Occipital lobe (tissue), 2 donors: ENCODE results near the gene PRAMEF14. TPM values are rescaled to one million over a fixed set of nuclear protein-coding genes. Genes with fewer than 3 reads are reported as not detected.
"Not testable (repeated sequence)": the region's sequence is repeated elsewhere in the genome, so short reads cannot be mapped to it uniquely, and the experiment has no call there.

Experiments
- DNase-seq: peaks from one replicate; lab custom pipeline; 2025; lab: John Stamatoyannopoulos, UW
- total RNA-seq: library from RNA; depleted of rRNA; stranded (reverse); fragments of >200 nt; gene quantifications from one replicate; pipeline ENCODE4 v1.2.3, GENCODE V29; 2014

The PRAMEF14 gene, protein sequence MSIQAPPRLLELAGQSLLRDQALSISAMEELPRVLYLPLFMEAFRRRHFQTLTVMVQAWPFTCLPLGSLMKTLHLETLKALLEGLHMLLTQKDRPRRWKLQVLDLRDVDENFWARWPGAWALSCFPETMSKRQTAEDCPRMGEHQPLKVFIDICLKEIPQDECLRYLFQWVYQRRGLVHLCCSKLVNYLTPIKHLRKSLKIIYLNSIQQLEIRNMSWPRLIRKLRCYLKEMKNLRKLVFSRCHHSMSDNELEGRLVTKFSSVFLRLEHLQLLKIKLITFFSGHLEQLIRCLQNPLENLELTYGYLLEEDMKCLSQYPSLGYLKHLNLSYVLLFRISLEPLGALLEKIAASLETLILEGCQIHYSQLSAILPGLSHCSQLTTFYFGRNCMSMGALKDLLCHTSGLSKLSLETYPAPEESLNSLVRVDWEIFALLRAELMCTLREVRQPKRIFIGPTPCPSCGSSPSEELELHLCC
- total RNA-seq, result not detected

DNA sequence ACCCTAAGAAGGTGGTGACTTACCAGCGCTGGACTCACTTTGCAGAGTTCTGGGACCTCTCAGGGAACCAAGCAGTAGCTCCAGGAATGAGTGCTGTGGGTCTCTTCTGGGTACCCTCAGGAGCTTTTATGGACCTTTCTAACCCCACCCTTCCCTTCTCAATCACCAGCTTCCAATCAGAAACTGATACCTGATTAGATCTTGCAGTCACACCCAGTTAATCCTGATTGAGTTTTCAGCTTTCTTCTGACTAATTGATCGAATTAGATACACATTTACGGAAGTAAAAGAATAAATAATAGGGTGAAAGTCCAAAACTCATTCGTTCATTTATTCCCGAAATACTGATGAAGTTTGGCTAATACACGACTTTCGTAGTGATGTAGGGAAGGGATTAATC, at the start of gene PRAMEF14:
Gene PRAMEF14, minus strand, starts transcription at position 101 of the 400 bp plus-strand sequence. CDS start 1,820 bp downstream, outside the sequence.
- DNase-seq, result not testable (repeated sequence)

DNA sequence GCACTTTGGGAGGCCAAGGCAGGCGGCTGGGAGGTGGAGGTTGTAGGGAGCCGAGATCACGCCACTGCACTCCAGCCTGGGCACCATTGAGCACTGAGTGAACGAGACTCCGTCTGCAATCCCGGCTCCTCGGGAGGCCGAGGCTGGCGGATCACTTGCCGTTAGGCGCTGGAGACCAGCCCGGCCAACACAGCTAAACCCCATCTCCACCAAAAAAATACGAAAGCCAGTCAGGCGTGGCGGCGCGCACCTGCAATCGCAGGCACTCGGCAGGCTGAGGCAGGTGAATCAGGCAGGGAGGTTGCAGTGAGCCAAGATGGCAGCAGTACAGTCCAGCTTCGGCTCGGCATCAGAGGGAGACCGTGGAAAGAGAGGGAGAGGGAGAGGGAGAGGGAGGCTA, 48.4 kb upstream of the PRAMEF14 start:
- not testable (repeated sequence) for DNase-seq

DNA sequence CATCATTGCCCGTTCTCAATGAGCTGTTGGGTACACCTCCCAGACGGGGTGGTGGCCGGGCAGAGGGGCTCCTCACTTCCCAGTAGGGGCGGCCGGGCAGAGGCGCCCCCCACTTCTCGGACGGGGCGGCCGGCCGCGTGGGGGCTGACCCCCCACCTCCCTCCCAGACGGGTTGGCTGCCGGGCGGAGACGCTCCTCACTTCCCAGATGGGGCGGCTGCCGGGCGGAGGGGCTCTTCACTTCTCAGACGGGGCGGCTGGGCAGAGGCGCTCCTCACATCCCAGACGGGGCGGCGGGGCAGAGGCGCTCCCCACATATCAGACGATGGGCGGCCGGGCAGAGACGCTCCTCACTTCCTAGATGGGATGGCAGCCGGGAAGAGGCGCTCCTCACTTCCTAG, 47.8 kb upstream of the PRAMEF14 start:
- not testable (repeated sequence) for DNase-seq

DNA sequence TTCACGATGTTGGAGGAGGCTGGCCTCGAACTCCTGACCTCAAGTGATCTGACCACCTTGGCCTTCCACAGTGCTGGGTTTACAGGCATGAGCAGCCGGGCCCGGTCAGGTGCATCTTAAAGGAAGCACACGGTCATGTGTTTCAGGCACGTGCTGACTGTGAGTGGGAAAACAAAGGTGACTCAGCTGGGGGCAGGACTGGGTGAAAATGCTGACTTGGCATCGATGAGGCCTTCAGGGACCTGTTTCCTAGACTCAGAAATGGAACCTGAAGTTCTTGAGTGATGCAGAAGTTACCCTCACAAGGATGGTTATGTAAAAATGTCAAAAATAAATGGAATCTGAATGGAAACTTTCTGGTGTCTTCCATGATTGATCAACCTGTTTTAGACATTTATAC, 46.1 kb upstream of the PRAMEF14 start:
- not testable (repeated sequence) for DNase-seq

DNA sequence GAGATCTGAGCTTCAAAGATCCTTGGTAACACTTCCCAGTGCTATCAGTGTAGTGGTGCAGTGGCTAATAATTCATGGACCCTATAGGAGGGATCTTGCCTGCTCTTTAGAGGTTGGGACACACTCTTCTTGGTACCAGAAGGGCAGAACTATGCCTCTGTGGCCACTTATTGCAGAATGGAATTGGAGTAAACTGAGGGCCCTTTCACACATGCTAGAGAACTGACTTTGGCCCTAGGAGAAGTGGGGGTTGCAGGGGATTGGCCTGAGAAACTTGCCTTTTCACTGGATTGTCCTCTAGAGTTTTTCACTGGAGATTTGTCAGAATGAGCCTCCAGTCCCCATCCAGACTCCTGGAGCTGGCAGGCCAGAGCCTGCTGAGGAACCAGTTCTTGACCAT, 42.4 kb upstream of the PRAMEF14 start, which contains the start of gene PRAMEF17:
Gene PRAMEF17, plus strand, starts transcription at position 301 of the 400 bp plus-strand sequence. Its CDS starts 26 bp downstream, at position 327.
- DNase-seq, result not testable (repeated sequence)

DNA sequence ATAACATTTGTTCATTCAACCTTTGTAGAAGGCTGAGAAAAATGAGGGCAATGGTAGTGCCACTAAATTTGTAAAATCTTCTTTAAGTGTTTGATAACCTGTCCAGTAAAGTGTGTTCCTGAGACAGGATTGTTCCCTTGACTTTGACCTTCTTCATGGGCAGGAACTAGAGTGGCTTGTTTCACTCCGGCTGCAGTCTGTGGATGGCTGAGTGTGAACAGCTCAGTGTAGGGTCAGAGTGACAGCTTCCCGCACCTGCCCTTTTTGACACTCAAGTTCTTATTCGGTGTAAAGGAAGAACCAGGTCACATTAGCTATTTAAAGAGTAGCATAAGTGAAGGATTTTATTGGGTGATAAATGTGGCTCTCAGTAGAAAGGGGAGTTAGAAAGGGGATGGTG, 33.4 kb upstream of the PRAMEF14 start:
- not testable (repeated sequence) for DNase-seq

DNA sequence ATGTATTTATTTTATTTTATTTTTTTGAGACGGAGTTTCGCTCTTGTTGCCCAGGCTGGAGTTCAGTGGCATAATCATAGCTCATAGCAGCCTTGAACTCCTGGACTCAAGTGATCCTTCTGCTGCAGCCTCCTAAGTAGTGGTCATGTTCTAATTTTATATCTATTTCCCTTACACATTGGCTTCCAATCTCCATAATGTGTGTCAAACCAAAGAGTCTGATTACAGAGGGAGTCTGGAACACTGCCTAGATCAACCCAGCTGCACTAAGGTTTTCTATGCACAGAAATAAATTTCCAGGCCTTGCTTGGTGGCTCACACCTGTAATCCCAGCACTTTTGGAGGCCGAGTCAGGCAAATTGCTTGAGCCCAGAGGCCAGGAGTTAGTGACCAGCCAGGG, 32.0 kb upstream of the PRAMEF14 start:
- not testable (repeated sequence) for DNase-seq

DNA sequence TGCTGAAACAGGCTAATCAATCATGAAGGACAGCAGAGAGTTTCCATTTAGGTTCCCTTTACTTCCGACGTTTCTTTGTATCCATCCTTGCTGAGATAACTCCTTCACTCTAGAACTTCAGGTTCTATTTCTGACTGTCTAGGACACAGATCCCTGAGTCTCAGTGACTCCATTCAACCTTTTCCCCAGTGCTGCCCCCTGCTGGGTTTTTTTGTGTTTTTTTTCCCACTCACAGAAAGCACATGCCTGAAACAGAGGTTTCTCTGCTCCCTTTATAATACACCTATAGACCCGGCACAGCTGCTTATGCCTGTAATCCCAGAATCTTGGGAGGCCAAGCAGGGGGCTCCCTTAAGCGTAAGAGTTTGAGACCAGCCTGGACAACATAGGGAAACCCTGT, 21.6 kb upstream of the PRAMEF14 start:
- DNase-seq, result not testable (repeated sequence)

DNA sequence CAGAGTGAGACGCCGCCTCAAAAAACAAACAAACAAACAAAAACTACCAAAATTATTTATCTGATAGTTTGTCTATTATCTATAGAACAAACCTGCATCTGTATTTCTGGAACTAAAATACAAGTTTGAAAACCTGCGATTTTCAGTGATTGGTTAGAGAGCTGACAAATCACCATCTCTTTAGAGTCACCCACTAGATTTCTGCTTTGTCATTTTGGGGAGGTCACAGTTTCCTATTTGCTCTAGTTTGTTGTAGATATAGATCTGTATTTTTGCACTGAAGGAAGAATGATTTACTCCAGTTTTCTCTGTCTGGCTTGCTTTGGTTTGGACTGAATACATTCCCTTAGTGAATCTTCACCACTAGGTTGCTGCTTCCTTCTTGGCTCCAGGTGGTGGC, 19.6 kb upstream of the PRAMEF14 start:
- not testable (repeated sequence) for DNase-seq

DNA sequence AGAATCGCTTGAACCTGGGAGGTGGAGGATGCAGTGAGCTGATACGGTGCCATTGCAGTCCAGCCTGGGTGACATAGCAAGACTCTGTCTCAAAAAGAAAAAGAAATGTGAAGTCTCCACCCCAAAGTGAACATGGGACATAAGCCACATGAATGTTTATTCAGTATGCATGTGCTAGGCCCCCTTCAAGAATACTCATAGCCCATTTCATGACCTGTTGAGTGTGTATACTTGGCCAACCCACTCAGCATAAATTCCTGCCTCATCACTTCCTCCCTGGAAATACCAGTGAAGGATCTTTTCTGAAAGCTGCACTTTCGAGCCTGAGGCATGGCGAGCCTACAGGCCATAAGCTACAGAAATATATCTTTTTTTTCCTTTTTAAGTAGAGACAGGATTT, 18.0 kb upstream of the PRAMEF14 start:
- not testable (repeated sequence) for DNase-seq

DNA sequence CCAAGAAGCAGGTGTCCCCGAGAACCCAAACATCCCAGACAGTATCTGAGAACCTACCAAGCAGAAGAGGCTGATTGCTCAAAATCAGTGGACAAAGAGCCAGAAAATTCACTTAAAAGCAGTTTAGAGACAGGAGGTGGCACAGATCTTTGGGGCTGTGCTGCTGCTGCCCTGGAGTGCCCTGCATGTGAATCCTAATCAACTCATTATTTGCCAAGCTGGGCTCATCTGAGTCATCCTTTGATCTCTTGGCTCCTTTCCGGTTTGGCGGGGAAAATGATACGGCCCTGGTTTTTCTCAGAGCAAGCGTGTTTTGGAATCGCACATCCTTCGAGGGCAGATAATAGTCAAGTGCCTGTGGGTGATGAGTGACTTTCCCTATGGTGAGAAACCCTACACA, 15.4 kb upstream of the PRAMEF14 start:
- DNase-seq, result not testable (repeated sequence)

DNA sequence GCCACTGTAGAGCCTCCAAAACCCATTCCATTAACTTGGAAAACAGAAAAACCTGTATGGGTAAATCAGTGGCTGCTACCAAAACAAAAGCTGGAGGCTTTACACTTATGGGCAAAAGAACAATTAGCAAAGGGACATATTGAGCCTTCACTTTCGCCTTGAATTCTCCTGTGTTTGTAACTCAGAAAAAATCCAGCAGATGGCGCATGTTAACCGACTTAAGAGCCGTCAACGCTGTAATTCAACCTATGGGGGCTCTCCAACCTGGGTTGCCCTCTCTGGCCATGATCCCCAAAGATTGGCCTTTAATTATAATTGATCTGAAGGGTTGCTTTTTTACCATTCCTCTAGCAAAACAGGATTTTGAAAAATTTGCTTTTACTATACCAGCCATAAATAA, 9.8 kb upstream of the PRAMEF14 start:
- DNase-seq, result peak; percentile 1

DNA sequence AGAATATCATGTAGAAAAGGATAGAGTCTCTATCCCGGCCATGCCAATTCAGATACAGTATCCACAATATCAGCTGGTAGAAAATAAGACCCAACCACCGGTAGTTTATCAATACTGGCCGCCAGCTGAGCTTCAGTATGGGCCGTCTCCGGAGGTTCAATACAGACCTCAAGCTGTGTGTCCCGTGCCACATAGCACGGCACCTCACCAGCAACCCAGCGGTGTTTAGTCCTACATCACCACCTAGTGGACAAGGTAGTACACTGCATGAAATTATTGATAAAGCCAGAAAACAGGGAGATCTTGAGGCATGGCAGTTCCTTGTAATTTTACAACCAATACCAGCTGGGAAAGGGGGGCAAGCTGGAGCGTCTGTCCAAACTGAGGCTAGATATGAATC, 7.5 kb upstream of the PRAMEF14 start:
- DNase-seq, result not testable (repeated sequence)

DNA sequence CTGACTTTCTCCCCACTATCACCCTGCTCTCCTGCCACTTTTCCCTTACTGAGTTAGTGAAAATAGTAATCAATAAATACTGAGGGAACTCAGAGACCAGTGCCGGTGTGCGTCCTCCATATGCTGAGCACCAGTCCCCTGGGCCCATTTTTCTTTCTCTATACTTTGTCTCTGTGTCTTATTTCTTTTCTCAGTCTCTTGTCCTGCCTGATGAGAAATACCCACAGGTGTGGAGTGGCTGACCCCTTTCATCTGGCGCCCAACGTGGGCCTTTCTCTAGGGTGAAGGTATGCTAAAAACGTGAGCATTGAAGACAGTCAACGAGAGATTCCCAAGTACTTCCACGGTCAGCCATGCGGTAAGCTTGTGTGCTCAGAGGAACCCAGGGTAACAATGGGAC, 6.5 kb upstream of the PRAMEF14 start:
- not testable (repeated sequence) for DNase-seq

DNA sequence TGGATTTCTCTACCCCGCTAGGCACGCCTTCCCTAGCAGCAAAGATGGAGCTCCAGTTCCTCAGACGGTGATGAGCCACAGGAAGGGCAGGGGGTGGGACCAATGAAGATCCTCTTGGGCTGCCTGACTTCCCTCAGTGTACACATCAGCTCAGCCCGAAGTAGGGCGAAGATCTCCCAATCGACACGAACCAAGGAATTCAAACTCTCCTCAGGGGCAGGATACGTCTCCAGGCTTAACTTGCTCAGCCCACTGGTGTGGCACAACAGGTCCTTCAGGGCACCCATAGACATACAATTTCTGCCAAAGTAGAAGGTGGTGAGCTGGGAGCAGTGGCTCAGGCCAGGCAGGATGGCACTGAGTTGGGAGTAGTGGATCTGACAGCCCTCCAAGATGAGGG, 4.4 kb downstream of the PRAMEF14 start:
- DNase-seq, result not testable (repeated sequence)

DNA sequence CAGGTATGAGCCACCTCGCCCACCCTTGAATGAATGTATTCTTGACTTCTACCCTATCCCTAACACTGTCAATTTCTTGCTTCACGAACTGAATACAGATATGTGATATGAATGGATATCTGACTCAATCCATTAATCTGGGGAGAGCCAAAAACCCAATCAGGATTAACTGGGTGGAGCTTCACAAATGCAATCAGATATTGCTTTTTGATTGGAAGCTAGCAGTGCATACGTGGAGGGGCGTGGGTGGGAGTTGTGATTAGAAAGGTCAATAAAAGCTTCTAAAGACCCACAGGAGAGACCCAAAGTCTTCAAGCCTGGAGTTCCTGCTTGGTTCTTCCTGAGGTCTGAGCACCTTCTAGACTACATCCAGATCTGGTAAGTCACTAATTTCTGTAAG, 31.7 kb downstream of the PRAMEF14 start, which contains the start of gene PRAMEF15:
Gene PRAMEF15, plus strand, starts transcription at position 301 of the 400 bp plus-strand sequence. CDS start 2,827 bp downstream, outside the sequence.
- DNase-seq, result not testable (repeated sequence)

DNA sequence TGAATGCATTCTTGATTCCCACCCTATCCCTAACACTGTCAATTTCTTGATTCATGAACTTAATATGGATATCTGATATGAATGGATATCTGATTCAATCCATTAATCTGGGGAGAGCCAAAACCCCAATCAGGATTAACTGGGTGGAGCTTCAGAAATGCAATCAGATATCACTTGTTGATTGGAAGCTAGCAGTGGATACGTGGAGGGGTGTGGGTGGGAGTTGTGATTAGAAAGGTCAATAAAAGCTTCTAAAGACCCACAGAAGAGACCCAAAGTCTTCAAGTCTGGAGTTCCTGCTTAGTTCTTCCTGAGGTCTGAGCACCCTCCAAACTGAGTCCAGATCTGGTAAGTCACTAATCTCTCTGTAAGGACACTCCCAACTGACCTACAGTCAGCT, 43.7 kb downstream of the PRAMEF14 start, which contains the start of gene PRAMEF33:
Gene PRAMEF33, plus strand, starts transcription at position 301 of the 400 bp plus-strand sequence. CDS start 2,416 bp downstream, outside the sequence.
- not testable (repeated sequence) for DNase-seq

DNA sequence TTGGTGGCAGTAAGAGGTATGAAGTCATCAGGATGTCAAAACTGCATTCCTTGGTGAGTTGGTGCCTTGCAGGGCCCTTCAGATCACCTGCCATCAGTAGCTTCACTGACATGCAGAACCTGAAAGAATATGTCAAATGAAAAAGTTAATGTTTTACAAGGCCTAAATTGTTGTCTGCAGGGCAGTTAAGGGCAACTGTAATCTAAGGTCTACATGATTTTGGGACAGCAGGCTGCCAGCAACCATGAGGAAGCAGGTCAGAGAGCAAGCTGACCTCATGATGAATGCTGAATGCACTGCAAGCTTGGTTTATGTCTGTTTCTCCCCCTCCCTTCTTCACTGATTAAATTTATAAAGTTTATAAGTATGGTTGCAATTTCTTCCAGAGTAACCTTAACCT, 44.7 kb downstream of the PRAMEF14 start:
- DNase-seq, result not testable (repeated sequence)

DNA sequence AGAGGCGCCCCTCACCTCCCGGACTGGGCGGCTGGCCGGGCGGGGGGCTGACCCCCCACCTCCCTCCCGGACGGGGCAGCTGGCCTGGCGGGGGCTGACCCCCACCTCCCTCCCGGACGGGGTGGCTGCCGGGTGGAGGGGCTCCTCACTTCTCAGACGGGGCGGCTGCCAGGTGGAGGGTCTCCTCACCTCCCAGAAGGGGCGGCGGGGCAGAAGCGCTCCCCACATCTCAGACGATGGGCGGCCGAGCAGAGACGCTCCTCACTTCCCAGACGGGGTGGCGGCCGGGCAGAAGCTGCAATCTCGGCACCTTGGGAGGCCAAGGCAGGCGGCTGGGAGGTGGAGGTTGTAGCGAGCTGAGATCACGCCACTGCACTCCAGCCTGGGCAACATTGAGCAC, 48.2 kb downstream of the PRAMEF14 start:
- DNase-seq, result not testable (repeated sequence)

DNA sequence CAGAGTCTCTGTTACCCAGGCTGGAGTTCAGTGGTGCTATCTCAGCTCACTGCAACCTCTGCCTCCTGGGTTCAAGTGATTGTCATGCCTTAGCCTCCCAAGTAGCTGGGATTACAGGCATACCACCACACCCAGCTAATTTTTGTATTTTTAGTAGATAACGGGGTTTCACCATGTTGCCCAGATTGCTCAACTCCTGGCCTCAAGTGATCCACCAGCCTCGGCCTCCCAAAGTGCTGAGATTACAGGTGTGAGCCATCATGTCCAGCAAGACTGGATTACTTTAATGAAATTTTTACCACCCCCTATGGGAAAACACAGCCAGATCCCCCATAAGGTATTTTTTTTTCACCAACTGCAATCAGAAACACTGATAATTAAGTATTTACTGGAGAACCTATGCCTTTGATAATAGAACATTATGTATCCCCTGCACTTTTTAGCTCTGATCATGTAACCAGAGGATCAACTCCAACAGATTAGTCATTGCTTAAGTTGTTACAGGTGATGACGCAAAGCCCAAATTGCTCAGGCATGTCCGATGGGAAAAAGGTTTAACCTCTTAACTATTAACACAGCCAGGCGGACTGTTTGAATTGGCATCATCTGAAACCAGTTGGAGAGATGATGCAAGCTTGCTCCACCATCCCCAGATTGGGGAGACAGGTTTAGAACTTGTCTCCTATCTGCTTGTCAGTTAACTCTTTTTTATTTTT, 49.6 kb downstream of the PRAMEF14 start:
- not testable (repeated sequence) for DNase-seq
